Activated naive CD8-positive, alpha-beta T cell treated with anti-CD3 and anti-CD28 coated beads, Interleukin-2, amount 50 U/mL, for 24 hours (primary cell): ENCODE data around the gene ZNF521.

ENCODE experiments used
- ATAC-seq: fragments of 150-1000 bp; cut with Tn5 transposase; one replicate; pipeline ENCODE4 v1.10.0; 2021
- DNase-seq: peaks from one replicate; pipeline ENCODE4 v3.0.0; 2021
- H3K27ac Mint-ChIP-seq: one replicate; pipeline ENCODE4 v1.8.0; 2021; ENCODE audit warnings: mild to moderate bottlenecking, mixed read lengths
- H3K27me3 Mint-ChIP-seq: one replicate; pipeline ENCODE4 v1.8.0; 2021; ENCODE audit warnings: mixed read lengths
- H3K36me3 Mint-ChIP-seq: one replicate; pipeline ENCODE4 v1.8.0; 2021; ENCODE audit warnings: low read depth, mixed read lengths
- H3K4me1 Mint-ChIP-seq: one replicate; pipeline ENCODE4 v1.8.0; 2021; ENCODE audit warnings: mixed read lengths
- H3K4me3 Mint-ChIP-seq: one replicate; pipeline ENCODE4 v1.8.0; 2021; ENCODE audit warnings: mild to moderate bottlenecking, moderate library complexity, mixed read lengths
- H3K9me3 Mint-ChIP-seq: one replicate; pipeline ENCODE4 v1.8.0; 2021; ENCODE audit warnings: mixed read lengths

The ZNF521 gene

GRCh38 chr18:25316381-25317018, 35.5 kb downstream of the ZNF521 start:
- no peaks in the 10 kb centered on the region for H3K36me3 Mint-ChIP-seq
- no peaks in the 10 kb centered on the region for H3K9me3 Mint-ChIP-seq
- ATAC-seq, result no peak
- no peaks in the 10 kb centered on the region for H3K4me1 Mint-ChIP-seq
- H3K27me3 Mint-ChIP-seq, result peaks cover 3% of the 10 kb centered on the region
- no peak for DNase-seq
- no peak overlapping the region for H3K4me3 Mint-ChIP-seq
- no peak overlapping the region for H3K27ac Mint-ChIP-seq

- no peak overlapping the region for H3K27ac Mint-ChIP-seq
- H3K9me3 Mint-ChIP-seq, result no peaks in the 10 kb centered on the region
- peaks cover 7% of the 10 kb centered on the region for H3K27me3 Mint-ChIP-seq
- no peak for DNase-seq
- no peaks in the 10 kb centered on the region for H3K4me1 Mint-ChIP-seq
- ATAC-seq, result no peak
- no peak overlapping the region for H3K4me3 Mint-ChIP-seq
- no peaks in the 10 kb centered on the region for H3K36me3 Mint-ChIP-seq
Observed at GRCh38 chr18:25314838-25315190, 37.2 kb downstream of the ZNF521 start.

GRCh38 chr18:25314151-25314837, 37.7 kb downstream of the ZNF521 start:
- Mint-ChIP-seq H3K27ac (no peak overlapping the region), H3K27me3 (peaks cover 7% of the 10 kb centered on the region)

GRCh38 chr18:25313268-25313667, 38.7 kb downstream of the ZNF521 start:
- H3K4me1 Mint-ChIP-seq, result no peaks in the 10 kb centered on the region
- H3K9me3 Mint-ChIP-seq, result no peaks in the 10 kb centered on the region
- peaks cover 8% of the 10 kb centered on the region for H3K27me3 Mint-ChIP-seq

More at GRCh38 chr18:25314151-25314837, 37.7 kb downstream of the ZNF521 start:
- H3K36me3 Mint-ChIP-seq, result no peaks in the 10 kb centered on the region
- H3K9me3 Mint-ChIP-seq, result no peaks in the 10 kb centered on the region
- ATAC-seq, result no peak
- no peak overlapping the region for H3K4me3 Mint-ChIP-seq
- H3K4me1 Mint-ChIP-seq, result no peaks in the 10 kb centered on the region
- DNase-seq, result no peak

GRCh38 chr18:25310045-25310444, 41.9 kb downstream of the ZNF521 start:
- H3K36me3 Mint-ChIP-seq, result no peaks in the 10 kb centered on the region
- ATAC-seq (no peak), DNase-seq (no peak)
- no peak overlapping the region for H3K27ac Mint-ChIP-seq
- H3K27me3 Mint-ChIP-seq, result peaks cover 5% of the 10 kb centered on the region
- H3K4me1 Mint-ChIP-seq, result no peaks in the 10 kb centered on the region
- no peak overlapping the region for H3K4me3 Mint-ChIP-seq
- H3K9me3 Mint-ChIP-seq, result no peaks in the 10 kb centered on the region

More at GRCh38 chr18:25313268-25313667, 38.7 kb downstream of the ZNF521 start:
- DNase-seq (no peak), ATAC-seq (no peak)
- Mint-ChIP-seq H3K36me3 (no peaks in the 10 kb centered on the region), H3K4me3 (no peak overlapping the region), H3K27ac (no peak overlapping the region)

GRCh38 chr18:25308381-25308780, 43.6 kb downstream of the ZNF521 start:
- Mint-ChIP-seq H3K9me3 (no peaks in the 10 kb centered on the region), H3K27ac (no peak overlapping the region), H3K27me3 (peaks cover 5% of the 10 kb centered on the region), H3K4me1 (no peaks in the 10 kb centered on the region), H3K4me3 (no peak overlapping the region), H3K36me3 (no peaks in the 10 kb centered on the region)
- ATAC-seq (no peak), DNase-seq (no peak)

- no peak for ATAC-seq
- Mint-ChIP-seq H3K27ac (no peak overlapping the region), H3K36me3 (no peaks in the 10 kb centered on the region), H3K4me3 (no peak overlapping the region), H3K9me3 (no peaks in the 10 kb centered on the region), H3K4me1 (no peaks in the 10 kb centered on the region), H3K27me3 (peaks cover 5% of the 10 kb centered on the region)
- DNase-seq, result no peak
Observed at GRCh38 chr18:25307192-25307591, 44.8 kb downstream of the ZNF521 start.

GRCh38 chr18:25306671-25307070, 45.3 kb downstream of the ZNF521 start:
- Mint-ChIP-seq H3K4me3 (no peak overlapping the region), H3K4me1 (no peaks in the 10 kb centered on the region), H3K36me3 (no peaks in the 10 kb centered on the region), H3K9me3 (no peaks in the 10 kb centered on the region), H3K27ac (no peak overlapping the region), H3K27me3 (peaks cover 5% of the 10 kb centered on the region)
- DNase-seq, result no peak
- no peak for ATAC-seq

GRCh38 chr18:25305584-25305983, 46.4 kb downstream of the ZNF521 start:
- Mint-ChIP-seq H3K27me3 (peaks cover 3% of the 10 kb centered on the region), H3K27ac (no peak overlapping the region), H3K4me3 (no peak overlapping the region), H3K9me3 (no peaks in the 10 kb centered on the region), H3K36me3 (no peaks in the 10 kb centered on the region), H3K4me1 (no peaks in the 10 kb centered on the region)
- ATAC-seq (no peak), DNase-seq (no peak)

- DNase-seq, result no peak
- H3K4me3 Mint-ChIP-seq, result no peak overlapping the region
- H3K27ac Mint-ChIP-seq, result no peak overlapping the region
- H3K27me3 Mint-ChIP-seq, result no peaks in the 10 kb centered on the region
- H3K4me1 Mint-ChIP-seq, result no peaks in the 10 kb centered on the region
- no peaks in the 10 kb centered on the region for H3K9me3 Mint-ChIP-seq
- no peak for ATAC-seq
- H3K36me3 Mint-ChIP-seq, result no peaks in the 10 kb centered on the region
Observed at GRCh38 chr18:25300492-25300891, 51.5 kb downstream of the ZNF521 start.

- no peaks in the 10 kb centered on the region for H3K9me3 Mint-ChIP-seq
- H3K27me3 Mint-ChIP-seq, result no peaks in the 10 kb centered on the region
- H3K4me1 Mint-ChIP-seq, result no peaks in the 10 kb centered on the region
- DNase-seq (no peak), ATAC-seq (no peak)
- H3K36me3 Mint-ChIP-seq, result no peaks in the 10 kb centered on the region
- H3K27ac Mint-ChIP-seq, result no peak overlapping the region
- no peak overlapping the region for H3K4me3 Mint-ChIP-seq
Observed at GRCh38 chr18:25299426-25300300, 52.3 kb downstream of the ZNF521 start.

- Mint-ChIP-seq H3K4me1 (no peaks in the 10 kb centered on the region), H3K27ac (no peak overlapping the region), H3K36me3 (no peaks in the 10 kb centered on the region), H3K9me3 (no peaks in the 10 kb centered on the region), H3K4me3 (no peak overlapping the region), H3K27me3 (no peaks in the 10 kb centered on the region)
- DNase-seq (no peak), ATAC-seq (no peak)
Observed at GRCh38 chr18:25298853-25299274, 53.1 kb downstream of the ZNF521 start.

GRCh38 chr18:25295624-25296138, 56.3 kb downstream of the ZNF521 start:
- DNase-seq (no peak), ATAC-seq (no peak)
- H3K4me3 Mint-ChIP-seq, result no peak overlapping the region
- no peak overlapping the region for H3K27ac Mint-ChIP-seq
- no peaks in the 10 kb centered on the region for H3K36me3 Mint-ChIP-seq
- H3K27me3 Mint-ChIP-seq, result no peaks in the 10 kb centered on the region
- H3K4me1 Mint-ChIP-seq, result no peaks in the 10 kb centered on the region
- H3K9me3 Mint-ChIP-seq, result no peaks in the 10 kb centered on the region

GRCh38 chr18:25291150-25291549, 60.8 kb downstream of the ZNF521 start:
- Mint-ChIP-seq H3K4me3 (no peak overlapping the region), H3K4me1 (no peaks in the 10 kb centered on the region), H3K27ac (no peak overlapping the region), H3K27me3 (no peaks in the 10 kb centered on the region), H3K36me3 (no peaks in the 10 kb centered on the region), H3K9me3 (no peaks in the 10 kb centered on the region)
- ATAC-seq (no peak), DNase-seq (no peak)
